H1 (cell line): ENCODE measurements around the gene METTL5. TPM values are rescaled to one million over a fixed set of nuclear protein-coding genes. Genes with fewer than 3 reads are reported as not detected.
A peak's percentile ranks its signal among the peaks of the same experiment; 100 is the strongest.

ENCODE experiments used
- CTCF ChIA-PET: fragments of 300-600 bp; sonication (Branson Sonifier 250); formaldehyde crosslinking; loops from one replicate; lab custom pipeline; 2021; ENCODE audit not compliant: partially characterized antibody; lab: Charles Lee
- POLR2A ChIA-PET: fragments of 300-600 bp; sonication (Branson Sonifier 250); formaldehyde crosslinking; loops from one replicate; lab custom pipeline; 2021; ENCODE audit warnings: inconsistent platforms; ENCODE audit not compliant: partially characterized antibody; lab: Charles Lee
- DNase-seq, 2 experiments: peaks; one replicate each; pipeline versions ENCODE4 v3.0.0 to v3.0.0-alpha.2; 2010 to 2022; ENCODE audit warnings: low spot score in 2 of 2, low read depth in 1 of 2, mixed read lengths in 1 of 2
- FAIRE-seq: peaks from 2 replicates; lab custom pipeline; 2011; peaks lifted over from hg19 to GRCh38; lab: Jason Lieb, UNC
- H2AFZ ChIP-seq: 2 replicates; pipeline ENCODE4 v1.8.1; 2012; ENCODE audit warnings: low read length, inconsistent platforms
- H2AK5ac ChIP-seq: 2 replicates; pipeline ENCODE4 v1.6.1; 2013; ENCODE audit warnings: low read depth, low read length
- H2BK120ac ChIP-seq: replicated peaks from 2 replicates; pipeline ENCODE3; 2013; ENCODE audit warnings: low read depth, low read length, inconsistent platforms
- H2BK12ac ChIP-seq: 2 replicates; pipeline ENCODE4 v1.6.1; 2013; ENCODE audit warnings: low read depth, low read length
- H2BK15ac ChIP-seq: 2 replicates; pipeline ENCODE4 v1.6.1; 2013; ENCODE audit warnings: low read length
- H2BK20ac ChIP-seq: 2 replicates; pipeline ENCODE4 v1.6.1; 2013; ENCODE audit warnings: low read length
- H2BK5ac ChIP-seq: 2 replicates; pipeline ENCODE4 v1.6.1; 2013; ENCODE audit warnings: low read depth, low read length
- H3K14ac ChIP-seq: 2 replicates; pipeline ENCODE4 v1.6.1; 2013; ENCODE audit warnings: inconsistent platforms; ENCODE audit not compliant: insufficient read length
- H3K18ac ChIP-seq: 2 replicates; pipeline ENCODE4 v1.6.1; 2013; ENCODE audit warnings: low read length; ENCODE audit errors: extremely low read depth
- H3K23ac ChIP-seq: 2 replicates; pipeline ENCODE4 v1.6.1; 2013; ENCODE audit warnings: inconsistent platforms; ENCODE audit not compliant: insufficient read length
- H3K23me2 ChIP-seq: 2 replicates; pipeline ENCODE4 v1.6.1; 2013; ENCODE audit warnings: low read depth, low read length
- H3K27ac ChIP-seq: 2 replicates; pipeline ENCODE4 v1.6.1; 2011; ENCODE audit warnings: low read depth, low read length, inconsistent platforms
- H3K27me3 ChIP-seq, 4 experiments: replicated peaks in 1 of 4; 1 replicate in 1 of 4; 2 replicates in 3 of 4; pipeline versions ENCODE4 v1.6.1 to v1.8.1; 2011 to 2013; ENCODE audit warnings: low read length in 3 of 4, mild to moderate bottlenecking in 3 of 4, inconsistent platforms in 2 of 4, mixed read lengths in 2 of 4, moderate library complexity in 1 of 4; ENCODE audit not compliant: control insufficient read depth in 3 of 4, insufficient read depth in 3 of 4; ENCODE audit errors: extremely low read depth in 1 of 4
- H3K36me3 ChIP-seq, 4 experiments: 2 replicates each; pipeline versions ENCODE4 v1.6.1 to v1.8.1; 2011 to 2013; ENCODE audit warnings: mild to moderate bottlenecking in 4 of 4, low read length in 3 of 4, moderate library complexity in 2 of 4, control low read depth in 1 of 4, inconsistent platforms in 1 of 4; ENCODE audit not compliant: insufficient read depth in 4 of 4, control insufficient read depth in 2 of 4
- H3K4ac ChIP-seq: replicated peaks from 2 replicates; pipeline ENCODE3; 2013; ENCODE audit warnings: low read length, low read depth, mixed read lengths, inconsistent platforms; ENCODE audit not compliant: insufficient read length
- H3K4me1 ChIP-seq, 4 experiments: replicated peaks in 1 of 4; 1 replicate in 1 of 4; 2 replicates in 3 of 4; pipeline versions ENCODE4 v1.6.1 to v1.8.1; 2011 to 2013; ENCODE audit warnings: low read length in 3 of 4, inconsistent platforms in 2 of 4, mixed read lengths in 1 of 4; ENCODE audit not compliant: insufficient read depth in 4 of 4, control insufficient read depth in 3 of 4
- H3K4me2 ChIP-seq, 2 experiments: 2 replicates each; pipeline versions ENCODE4 v1.6.1 to v1.8.1; 2011 to 2013; ENCODE audit warnings: low read depth in 2 of 2, low read length in 2 of 2, control low read depth in 1 of 2, inconsistent platforms in 1 of 2, mild to moderate bottlenecking in 1 of 2; ENCODE audit not compliant: insufficient read depth in 1 of 2
- H3K4me3 ChIP-seq, 4 experiments: fragments of 200-600, 300-600 bp in 1 of 4; sonication (generic), shearing (Covaris generic), sonication (Bioruptor Twin) in 1 of 4; 2 replicates each; pipeline versions ENCODE4 v1.5.1 to v1.8.1; 2011 to 2016; ENCODE audit warnings: low read length in 4 of 4, low read depth in 3 of 4, control low read depth in 2 of 4, inconsistent platforms in 2 of 4, mild to moderate bottlenecking in 2 of 4, mixed read lengths in 1 of 4, moderate library complexity in 1 of 4; ENCODE audit not compliant: insufficient read depth in 2 of 4; ENCODE audit errors: extremely low read depth in 1 of 4
- H3K56ac ChIP-seq: replicated peaks from 2 replicates; pipeline ENCODE3; 2013; ENCODE audit warnings: low read depth, mild to moderate bottlenecking, mixed read lengths, low read length, inconsistent platforms; ENCODE audit not compliant: insufficient read length
- H3K79me1 ChIP-seq: 2 replicates; pipeline ENCODE4 v1.6.1; 2013; ENCODE audit warnings: low read depth, low read length, control low read depth
- H3K79me2 ChIP-seq, 2 experiments: 2 replicates each; pipeline versions ENCODE4 v1.6.1 to v1.8.1; 2012 to 2013; ENCODE audit warnings: low read length in 2 of 2, mild to moderate bottlenecking in 2 of 2, inconsistent platforms in 1 of 2; ENCODE audit not compliant: insufficient read depth in 2 of 2, control insufficient read depth in 1 of 2
- H3K9ac ChIP-seq, 4 experiments: replicated peaks in 1 of 4; 1 replicate in 1 of 4; 2 replicates in 3 of 4; pipeline versions ENCODE4 v1.6.1 to v1.8.1; 2011 to 2013; ENCODE audit warnings: low read depth in 3 of 4, low read length in 3 of 4, control low read depth in 2 of 4, mild to moderate bottlenecking in 2 of 4, moderate library complexity in 2 of 4, inconsistent platforms in 1 of 4; ENCODE audit errors: extremely low read depth in 1 of 4
- H3K9me3 ChIP-seq, 2 experiments: 2 replicates each; pipeline versions ENCODE4 v1.6.1 to v1.8.1; 2012 to 2013; ENCODE audit warnings: mild to moderate bottlenecking in 2 of 2, moderate library complexity in 2 of 2, control low read depth in 1 of 2, inconsistent platforms in 1 of 2, low read depth in 1 of 2, low read length in 1 of 2, mixed read lengths in 1 of 2; ENCODE audit not compliant: insufficient read depth in 2 of 2
- H4K20me1 ChIP-seq, 2 experiments: replicated peaks in 1 of 2; 2 replicates each; pipeline versions ENCODE3 to v1.8.1; 2011 to 2013; ENCODE audit warnings: inconsistent platforms in 2 of 2, low read length in 2 of 2, mild to moderate bottlenecking in 1 of 2; ENCODE audit not compliant: insufficient read depth in 2 of 2, control insufficient read depth in 1 of 2
- H4K5ac ChIP-seq: 2 replicates; pipeline ENCODE4 v1.6.1; 2013; ENCODE audit warnings: low read length, low read depth, mixed read lengths, inconsistent platforms; ENCODE audit not compliant: insufficient read length
- H4K8ac ChIP-seq: 2 replicates; pipeline ENCODE4 v1.8.0; 2013; ENCODE audit warnings: mild to moderate bottlenecking, moderate library complexity, low read length, inconsistent platforms; ENCODE audit not compliant: insufficient read depth; ENCODE audit errors: extremely low read depth
- H4K91ac ChIP-seq: replicated peaks from 2 replicates; pipeline ENCODE3; 2013; ENCODE audit warnings: low read length, mixed read lengths, inconsistent platforms; ENCODE audit not compliant: insufficient read length
- CREB1 ChIP-seq: IDR thresholded peaks from 2 replicates; pipeline ENCODE4 v1.6.1; 2012; ENCODE audit warnings: inconsistent platforms
- KDM1A ChIP-seq: fragments of 200-600, 300-600 bp; sonication (generic); IDR thresholded peaks from 2 replicates; pipeline ENCODE4 v1.7.1; 2016; ENCODE audit warnings: mild to moderate bottlenecking, low read length, borderline replicate concordance
- SIRT6 ChIP-seq: IDR thresholded peaks from one replicate; pipeline ENCODE4 v1.7.1; 2012; ENCODE audit warnings: low read length, inconsistent platforms
- WGBS, 2 experiments: shearing (Covaris generic) in 1 of 2; methylation state at CpG; one replicate each; pipeline versions ENCODE4 v1.1.6 to v1.1.7; 2013 to 2015; ENCODE audit warnings: low lambda C conversion rate in 2 of 2, mixed read lengths in 2 of 2, inconsistent platforms in 1 of 2, low coverage in 1 of 2, missing lambda C conversion rate in 1 of 2; ENCODE audit not compliant: insufficient replicate concordance in 2 of 2, insufficient coverage in 1 of 2, insufficient read length in 1 of 2; ENCODE audit errors: extremely low coverage in 1 of 2, missing lambda C conversion rate in 1 of 2; 5-methylcytosine and 5-hydroxymethylcytosine counted together
- polyA plus RNA-seq, 7 experiments: library from polyadenylated mRNA; depleted of rRNA in 3 of 7; stranded (reverse) in 5 of 7; unstranded in 2 of 7; fragments of >200 nt in 5 of 7; fragments of 200-250 nt in 2 of 7; gene quantifications; 1 replicate in 5 of 7; 2 replicates in 1 of 7; 4 replicates in 1 of 7; pipeline versions ENCODE4 v1.2.1 to v1.2.3, GENCODE V29; 2011 to 2013; ENCODE audit warnings: missing spikeins in 2 of 7, mixed read lengths in 2 of 7
- total RNA-seq: library from RNA; stranded (reverse); fragmentation: NEBNext Ultra II Directional; extraction: Animal tissue kit (Norgen Biotek cat#: 25700); gene quantifications from 2 replicates; pipeline ENCODE4 v1.2.1, GENCODE V29; 2021

The METTL5 gene
- total and polyA plus RNA-seq, 2 of the 8 experiments (the other 6 are each of a cell fraction or from before 2014, with no cell fraction given) = 34.5 to 74.1 TPM

GRCh38 chr2:169823996-169824372, 721 bp downstream of the METTL5 start:
- no peak overlapping the region for H3K27ac ChIP-seq
- no peak overlapping the region for H3K56ac ChIP-seq
- H4K20me1 ChIP-seq = peaks cover 6 to 12% of the 10 kb centered on the region in 2 experiments
- H2BK20ac ChIP-seq = no peak overlapping the region
- no peak overlapping the region for H2BK120ac ChIP-seq
- peaks cover 1 to 21% (median 2%) of the 10 kb centered on the region in 4 experiments; a peak in 6 of 8 replicates for H3K36me3 ChIP-seq
- no peak overlapping the region for H3K4ac ChIP-seq
- H2AFZ ChIP-seq = no peak overlapping the region
- H3K4me1 ChIP-seq = peaks cover 0 to 10% (median 3%) of the 10 kb centered on the region in 4 experiments; a peak in 4 of 7 replicates
- 0 out of 2 replicates have a peak overlapping the region, but pooled peaks have one; percentile 35 for H2BK5ac ChIP-seq
- CTCF ChIA-PET = interaction anchor here (0.6 to 3.1 kb wide), 12 partner anchors 8 to 211 kb away, joined by 3 to 14 read pairs (median 4); no protein-coding TSS in a partner anchor
- H3K18ac ChIP-seq = no peak overlapping the region
- no peak overlapping the region for H2BK12ac ChIP-seq
- H4K91ac ChIP-seq = peak overlapping the region; percentile 83
- peak overlapping the region; percentile 39 to 78 (median 72); a peak in 6 of 7 replicates for H3K9ac ChIP-seq
- H2BK15ac ChIP-seq = no peak overlapping the region
- POLR2A ChIA-PET = interaction anchor here (0.6 to 2.3 kb wide), 5 partner anchors 9 to 63 kb away, joined by 3 to 6 read pairs (median 3); no protein-coding TSS in a partner anchor
- H4K5ac ChIP-seq = no peak overlapping the region
- H3K79me1 ChIP-seq = peaks cover 4% of the 10 kb centered on the region
- no peak overlapping the region for H2AK5ac ChIP-seq
- H3K9me3 ChIP-seq = no peaks in the 10 kb centered on the region
- H3K14ac ChIP-seq = no peak overlapping the region
- 40% methylated on average over 4 of the region's 4 CpGs; no CpG with 5 or more reads in 1 of the 2 experiments for WGBS, 2 experiments
- H3K79me2 ChIP-seq = peaks cover 0 to 20% of the 10 kb centered on the region in 2 experiments; a peak in 2 of 4 replicates
- FAIRE-seq (no peak), DNase-seq (no peak)
- H3K4me3 ChIP-seq = peak overlapping the region; percentile 59 to 85 (median 76)
- TF ChIP-seq CREB1 (no peak), KDM1A (no peak), SIRT6 (no peak)
- H3K23ac ChIP-seq = no peak overlapping the region
- peaks cover 13% of the 10 kb centered on the region for H3K23me2 ChIP-seq
- no peaks in the 10 kb centered on the region for H3K27me3 ChIP-seq
- H4K8ac ChIP-seq = no peak overlapping the region
- H3K4me2 ChIP-seq = peak overlapping the region; percentile 83 to 93
